ENCODE data around the gene LRTM1. TPM values are rescaled to one million over a fixed set of nuclear protein-coding genes. Genes with fewer than 3 reads are reported as not detected.

Gene LRTM1
- total RNA-seq, 1 experiment from 2014 or later: not detected

GRCh38 chr3:54876694-54877093, 51.2 kb downstream of the LRTM1 start:
- Histone ChIP-seq H4K5ac (ENCODE audit: insufficient read length, low read depth, low read length) (no peak overlapping the region), H3K4me1 (ENCODE audit: insufficient read depth, low read length) (peaks cover 3% of the 10 kb centered on the region; the same call in 1 of the 2 replicates), H3K23ac (ENCODE audit: insufficient read length, low read depth, low read length) (no peak overlapping the region), H2BK120ac (ENCODE audit: low read depth, low read length, poor library complexity, severe bottlenecking) (no peak overlapping the region), H2BK20ac (ENCODE audit: low read depth, low read length, poor library complexity, severe bottlenecking) (no peak overlapping the region), H3K9me3 (ENCODE audit: control insufficient read depth, low read depth, low read length) (no peaks in the 10 kb centered on the region), H3K4me2 (ENCODE audit: insufficient read depth, insufficient read length, low read length) (no peak overlapping the region), H2BK15ac (ENCODE audit: low read depth, low read length) (no peak overlapping the region), H3K4ac (ENCODE audit: low read depth, low read length) (no peak overlapping the region), H3K27me3 (ENCODE audit: insufficient read depth, low read length) (no peaks in the 10 kb centered on the region), H2BK5ac (ENCODE audit: insufficient read length, low read length) (no peak overlapping the region), H3K18ac (ENCODE audit: insufficient read length, low read depth, low read length) (no peak overlapping the region), H3K14ac (ENCODE audit: insufficient read depth, low read length) (no peak overlapping the region), H3K79me1 (ENCODE audit: insufficient read depth, low read depth, low read length, poor library complexity, severe bottlenecking) (no peaks in the 10 kb centered on the region), H4K20me1 (ENCODE audit: control insufficient read depth, insufficient read depth, insufficient read length) (no peaks in the 10 kb centered on the region), H3K56ac (ENCODE audit: insufficient read length, low read depth, low read length) (no peak overlapping the region), H4K91ac (ENCODE audit: insufficient read length, low read depth, low read length) (no peak overlapping the region), H2AK5ac (ENCODE audit: insufficient read length, low read length) (no peak overlapping the region), H3K27ac (ENCODE audit: insufficient read length, low read depth, low read length) (no peak overlapping the region), H3K23me2 (ENCODE audit: insufficient read length, low read depth, low read length, poor library complexity, severe bottlenecking) (no peaks in the 10 kb centered on the region), H3K79me2 (ENCODE audit: insufficient read depth, low read length) (no peaks in the 10 kb centered on the region), H3K9ac (ENCODE audit: extremely low read depth, insufficient read length, low read length) (no peak overlapping the region), H4K8ac (replicated peaks; ENCODE audit: insufficient read length, low read depth, low read length) (no peak overlapping the region), H2AFZ (ENCODE audit: low read length) (no peak overlapping the region), H3T11ph (ENCODE audit: low read length) (no peak overlapping the region), H2BK12ac (ENCODE audit: insufficient read length, low read depth, low read length) (no peak overlapping the region)
- WGBS (ENCODE audit: extremely low coverage, insufficient read length, low lambda C conversion rate): no CpG with 5 or more reads among the region's 5 CpGs
- Mint-ChIP-seq H3K4me1 (peaks cover 27 to 32% of the 10 kb centered on the region in 2 experiments), H3K27me3 (ENCODE audit: low read depth) (no peaks in the 10 kb centered on the region), H3K9me3 (no peaks in the 10 kb centered on the region), H3K27ac (no peak overlapping the region), H3K36me3 (ENCODE audit: insufficient read depth in 1 of 3, low read depth in 3 of 3) (peaks cover 3 to 4% (median 3%) of the 10 kb centered on the region in 3 experiments; a peak in 2 of 7 replicates), H3K4me3 (no peak overlapping the region)
- DNase-seq: no peak
- TF ChIP-seq, protein P1, sequence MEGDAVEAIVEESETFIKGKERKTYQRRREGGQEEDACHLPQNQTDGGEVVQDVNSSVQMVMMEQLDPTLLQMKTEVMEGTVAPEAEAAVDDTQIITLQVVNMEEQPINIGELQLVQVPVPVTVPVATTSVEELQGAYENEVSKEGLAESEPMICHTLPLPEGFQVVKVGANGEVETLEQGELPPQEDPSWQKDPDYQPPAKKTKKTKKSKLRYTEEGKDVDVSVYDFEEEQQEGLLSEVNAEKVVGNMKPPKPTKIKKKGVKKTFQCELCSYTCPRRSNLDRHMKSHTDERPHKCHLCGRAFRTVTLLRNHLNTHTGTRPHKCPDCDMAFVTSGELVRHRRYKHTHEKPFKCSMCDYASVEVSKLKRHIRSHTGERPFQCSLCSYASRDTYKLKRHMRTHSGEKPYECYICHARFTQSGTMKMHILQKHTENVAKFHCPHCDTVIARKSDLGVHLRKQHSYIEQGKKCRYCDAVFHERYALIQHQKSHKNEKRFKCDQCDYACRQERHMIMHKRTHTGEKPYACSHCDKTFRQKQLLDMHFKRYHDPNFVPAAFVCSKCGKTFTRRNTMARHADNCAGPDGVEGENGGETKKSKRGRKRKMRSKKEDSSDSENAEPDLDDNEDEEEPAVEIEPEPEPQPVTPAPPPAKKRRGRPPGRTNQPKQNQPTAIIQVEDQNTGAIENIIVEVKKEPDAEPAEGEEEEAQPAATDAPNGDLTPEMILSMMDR (conservative IDR thresholded peaks at IDR 0.05): no peak

All from H9 (cell line).